SH-SY5Y (cell line): ENCODE data around the gene RGL1.

Source experiments
- GATA2 ChIP-seq: IDR thresholded peaks from 2 replicates; pipeline ENCODE4 v1.6.1; 2011; ENCODE audit warnings: mild to moderate bottlenecking, low read depth, low read length
- GATA3 ChIP-seq: IDR thresholded peaks from 2 replicates; pipeline ENCODE4 v1.6.1; 2011; ENCODE audit warnings: low read depth, mild to moderate bottlenecking, low read length, moderate library complexity

RGL1 gene

GRCh38 chr1:183898001-183898396 lies 93.1 kb downstream of the RGL1 start:
- no peak for TF ChIP-seq GATA2
- no peak for TF ChIP-seq GATA3

- TF ChIP-seq GATA3 (no peak), GATA2 (no peak)
Observed at GRCh38 chr1:183898610-183899009, 93.7 kb downstream of the RGL1 start.

- TF ChIP-seq GATA2: no peak
- no peak for TF ChIP-seq GATA3
Observed at GRCh38 chr1:183901748-183902330, 96.9 kb downstream of the RGL1 start.

- no peak for TF ChIP-seq GATA2
- TF ChIP-seq GATA3: no peak
Observed at GRCh38 chr1:183903101-183903500, 98.2 kb downstream of the RGL1 start.

GRCh38 chr1:183905508-183906113 lies 100.7 kb downstream of the RGL1 start:
- TF ChIP-seq GATA3 (no peak), GATA2 (no peak)

GRCh38 chr1:183907070-183907469 lies 102.2 kb downstream of the RGL1 start:
- TF ChIP-seq GATA2 (no peak), GATA3 (no peak)

- no peak for TF ChIP-seq GATA3
- no peak for TF ChIP-seq GATA2
Observed at GRCh38 chr1:183908079-183908478, 103.2 kb downstream of the RGL1 start.

GRCh38 chr1:183909672-183910071 lies 104.8 kb downstream of the RGL1 start:
- no peak for TF ChIP-seq GATA2
- TF ChIP-seq GATA3: no peak

- TF ChIP-seq GATA2: no peak
- no peak for TF ChIP-seq GATA3
Observed at GRCh38 chr1:183910845-183911244, 105.9 kb downstream of the RGL1 start.

- TF ChIP-seq GATA2 (no peak), GATA3 (no peak)
Observed at GRCh38 chr1:183911285-183911684, 106.4 kb downstream of the RGL1 start.

- TF ChIP-seq GATA3: no peak
- TF ChIP-seq GATA2: no peak
Observed at GRCh38 chr1:183912265-183912886, 107.5 kb downstream of the RGL1 start.

GRCh38 chr1:183913567-183913993 lies 108.7 kb downstream of the RGL1 start:
- TF ChIP-seq GATA2 (no peak), GATA3 (no peak)

GRCh38 chr1:183914276-183914675 lies 109.4 kb downstream of the RGL1 start:
- TF ChIP-seq GATA3: no peak
- no peak for TF ChIP-seq GATA2

GRCh38 chr1:183914891-183915290 lies 110.0 kb downstream of the RGL1 start:
- TF ChIP-seq GATA3 (no peak), GATA2 (no peak)
